Astrocyte of the cerebellum (primary cell): ENCODE data around the gene TNFRSF19.
"Not testable (repeated sequence)": the region's sequence is repeated elsewhere in the genome, so short reads cannot be mapped to it uniquely, and the experiment has no call there.

Source experiments
- DNase-seq: peaks from one replicate; pipeline ENCODE4 v3.0.0-alpha.2; 2011; ENCODE audit warnings: low read depth
- H3K4me3 ChIP-seq: 2 replicates; pipeline ENCODE4 v1.5.1; 2011; ENCODE audit warnings: mild to moderate bottlenecking, low read depth, low read length, moderate library complexity
- CTCF ChIP-seq: IDR thresholded peaks from 2 replicates; pipeline ENCODE4 v1.5.1; 2012; ENCODE audit warnings: low read length, low read depth, moderate library complexity, mild to moderate bottlenecking; ENCODE audit errors: missing control alignments
- in situ Hi-C: cut with HindIII; loops from 2 replicates; pipeline ENCODE4 v1.10.0; 2017; ENCODE audit warnings: low sequenced_read_pairs

TNFRSF19 gene

GRCh38 chr13:23674795-23675640 lies 104.8 kb downstream of the TNFRSF19 start:
- in situ Hi-C loops = no loop called here
- TF ChIP-seq CTCF = no peak
- peak; percentile 62 for DNase-seq
- H3K4me3 ChIP-seq = no peak overlapping the region

- in situ Hi-C loops, DNase-seq, H3K4me3 ChIP-seq: not testable (repeated sequence)
Measured at GRCh38 chr13:23677679-23678288, 107.6 kb downstream of the TNFRSF19 start.

- DNase-seq = no peak
- in situ Hi-C loops = no loop called here
- no peak for TF ChIP-seq CTCF
- no peak overlapping the region for H3K4me3 ChIP-seq
Measured at GRCh38 chr13:23678795-23679194, 108.6 kb downstream of the TNFRSF19 start.

- DNase-seq = no peak
- no peak for TF ChIP-seq CTCF
- in situ Hi-C loops = no loop called here
- H3K4me3 ChIP-seq = no peak overlapping the region
Measured at GRCh38 chr13:23679220-23679619, 109.0 kb downstream of the TNFRSF19 start.

GRCh38 chr13:23680845-23681669 lies 110.8 kb downstream of the TNFRSF19 start:
- DNase-seq = no peak
- no peak for TF ChIP-seq CTCF
- H3K4me3 ChIP-seq = no peak overlapping the region
- in situ Hi-C loops = no loop called here

GRCh38 chr13:23683084-23683483 lies 112.9 kb downstream of the TNFRSF19 start:
- in situ Hi-C loops = no loop called here
- no peak overlapping the region for H3K4me3 ChIP-seq
- DNase-seq = no peak
- no peak for TF ChIP-seq CTCF
